K562 (cell line): ENCODE measurements around the gene ZDHHC8. TPM values are rescaled to one million over a fixed set of nuclear protein-coding genes. Genes with fewer than 3 reads are reported as not detected.

Source experiments
- CHD1 ChIP-seq: fragments of 200-600 bp; sonication (generic); IDR thresholded peaks from one replicate; pipeline ENCODE4 v1.6.1; 2012; ENCODE audit warnings: mild to moderate bottlenecking, moderate library complexity, low read length, inconsistent platforms
- CHD7 ChIP-seq: fragments of 200-600 bp; sonication (generic); IDR thresholded peaks from one replicate; pipeline ENCODE4 v1.6.1; 2012; ENCODE audit warnings: mild to moderate bottlenecking, low read depth, low read length, inconsistent platforms
- TEAD1 ChIP-seq, 2 experiments: fragments of 450-650 bp in 1 of 2; sonication (generic) in 1 of 2; formaldehyde crosslinking; IDR thresholded peaks; 2 replicates each; pipeline versions ENCODE4 v1.4.0 to v1.8.0; 2020 to 2022; ENCODE audit warnings: mild to moderate bottlenecking in 2 of 2, missing genetic modification reagents in 1 of 2
- ZBTB11 ChIP-seq, 3 experiments: fragments of 200-800 bp in 1 of 3; fragments of 250-450 bp in 1 of 3; fragments of 450-650 bp in 1 of 3; sonication (Bioruptor Pico) in 1 of 3; sonication (Bioruptor generic) in 1 of 3; formaldehyde crosslinking in 1 of 3; IDR thresholded peaks; 2 replicates each; pipeline versions ENCODE4 v1.6.1 to v1.8.0; 2016 to 2022; ENCODE audit warnings: mild to moderate bottlenecking in 2 of 3, missing genetic modification characterization in 2 of 3, missing compliant biosample characterization in 1 of 3, moderate library complexity in 1 of 3
- ZKSCAN1 ChIP-seq: fragments of 150-350 bp; IDR thresholded peaks from 2 replicates; pipeline ENCODE4 v1.6.1; 2016; ENCODE audit warnings: low read depth, low read length
- ZNF764 ChIP-seq: fragments of 250-450 bp; sonication (Bioruptor Pico); IDR thresholded peaks from 2 replicates; pipeline ENCODE4 v1.4.0; 2020; ENCODE audit warnings: low read depth, mild to moderate bottlenecking, moderate library complexity
- polyA plus RNA-seq, 8 experiments: library from polyadenylated mRNA; depleted of rRNA in 4 of 8; stranded (reverse) in 5 of 8; unstranded in 3 of 8; fragments of >200 nt; fragmentation: Nextera tagmentation in 2 of 8; fragmentation: Illumina TruSeq in 1 of 8; extraction: Ambion mirVana in 2 of 8; extraction: Trizol in 1 of 8; gene quantifications; 2 replicates each; pipeline versions ENCODE4 v1.2.1 to v1.2.3, GENCODE V29; 2011 to 2014; ENCODE audit warnings: inconsistent platforms in 1 of 8, missing spikeins in 1 of 8
- total RNA-seq, 7 experiments: library from RNA; depleted of rRNA in 6 of 7; stranded (reverse); fragments of >200 nt in 6 of 7; fragmentation: Illumina TruSeq in 2 of 7; extraction: Trizol in 2 of 7; gene quantifications; 2 replicates each; pipeline versions ENCODE4 v1.2.1 to v1.2.3, GENCODE V29; 2011 to 2021; ENCODE audit warnings: low replicate concordance in 1 of 7
- TF ChIP-seq, protein P1 (sequence below): fragments of 450-650 bp; formaldehyde crosslinking; IDR thresholded peaks from 2 replicates; pipeline ENCODE4 v1.4.0; 2022; ENCODE audit warnings: missing genetic modification characterization

Gene ZDHHC8
- total and polyA plus RNA-seq, 9 of the 15 experiments (the other 6 are each of a cell fraction or from before 2014, with no cell fraction given) = 0.04 to 109 (median 16.4) TPM

DNA sequence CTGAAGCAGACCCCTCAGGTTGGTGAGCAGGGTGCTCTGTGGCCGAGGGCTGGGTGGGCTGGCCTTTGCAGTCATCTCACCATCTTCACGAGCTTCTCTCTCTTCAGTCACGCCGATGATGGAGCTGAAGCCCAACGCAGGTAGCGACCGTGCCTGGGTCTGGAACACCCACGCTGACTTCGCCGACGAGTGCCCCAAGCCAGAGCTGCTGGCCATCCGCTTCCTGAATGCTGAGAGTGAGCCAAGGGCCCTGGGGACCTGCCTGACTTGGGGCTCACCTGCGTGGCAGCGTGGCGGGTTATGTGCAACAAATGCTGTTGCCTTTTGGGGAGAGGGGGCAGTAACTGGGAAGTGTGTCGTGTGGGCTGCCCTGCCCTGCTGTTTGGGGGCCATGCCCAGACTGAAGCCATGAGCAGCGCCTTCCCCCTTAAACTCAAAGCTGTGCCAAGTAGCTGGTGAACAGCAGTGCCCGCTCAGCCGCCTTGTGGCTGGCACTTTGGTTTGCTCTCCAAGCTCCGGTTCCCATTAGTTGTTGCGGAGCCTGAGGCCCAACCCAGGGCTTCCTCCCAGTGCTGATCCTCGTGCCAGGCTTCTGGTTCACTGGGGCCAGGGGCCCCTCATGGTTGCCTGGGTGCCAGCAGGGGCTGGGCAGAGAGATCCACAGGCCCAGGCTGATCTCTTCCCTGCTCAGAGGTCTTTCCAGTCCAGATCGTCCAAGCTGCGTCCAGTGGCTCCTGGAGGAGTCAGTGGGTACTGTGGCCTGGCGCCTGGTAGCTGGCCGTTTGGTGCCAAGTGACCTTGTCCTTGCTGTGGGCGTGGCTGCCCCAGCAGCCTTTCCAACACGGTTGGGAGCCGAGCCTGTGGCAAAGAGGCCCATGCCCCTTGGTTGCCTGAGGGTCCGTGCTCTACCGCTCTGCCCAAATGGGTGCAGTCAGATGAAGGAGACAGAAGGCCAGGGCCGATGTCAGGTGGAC lies 6.1 kb upstream of the ZDHHC8 start (continued):
- peak; percentile 60 for TF ChIP-seq CHD7
- TF ChIP-seq ZKSCAN1 = peak; percentile 8; the same call in 1 of the 2 replicates
- TF ChIP-seq, protein P1, sequence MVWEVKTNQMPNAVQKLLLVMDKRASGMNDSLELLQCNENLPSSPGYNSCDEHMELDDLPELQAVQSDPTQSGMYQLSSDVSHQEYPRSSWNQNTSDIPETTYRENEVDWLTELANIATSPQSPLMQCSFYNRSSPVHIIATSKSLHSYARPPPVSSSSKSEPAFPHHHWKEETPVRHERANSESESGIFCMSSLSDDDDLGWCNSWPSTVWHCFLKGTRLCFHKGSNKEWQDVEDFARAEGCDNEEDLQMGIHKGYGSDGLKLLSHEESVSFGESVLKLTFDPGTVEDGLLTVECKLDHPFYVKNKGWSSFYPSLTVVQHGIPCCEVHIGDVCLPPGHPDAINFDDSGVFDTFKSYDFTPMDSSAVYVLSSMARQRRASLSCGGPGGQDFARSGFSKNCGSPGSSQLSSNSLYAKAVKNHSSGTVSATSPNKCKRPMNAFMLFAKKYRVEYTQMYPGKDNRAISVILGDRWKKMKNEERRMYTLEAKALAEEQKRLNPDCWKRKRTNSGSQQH (CRISPR knock-in tag) = no peak
- TF ChIP-seq ZNF764 (CRISPR knock-in tag) = no peak
- peak; percentile 16 for TF ChIP-seq CHD1
- TF ChIP-seq ZBTB11 (CRISPR knock-in tag; IDR thresholded peaks at IDR 0.05) = 0 out of 6 replicates have a peak, but pooled peaks of 1 of the 3 experiments have one; percentile 28
- 0 out of 4 replicates have a peak, but pooled peaks of 1 of the 2 experiments have one; percentile 7 for TF ChIP-seq TEAD1 (CRISPR knock-in tag; IDR thresholded peaks at IDR 0.05)
